SHP77 treated with DMSO at 0.1 percent for 48 hours (cell line): ENCODE results near the gene APPL1.
"Not testable (repeated sequence)": the region's sequence is repeated elsewhere in the genome, so short reads cannot be mapped to it uniquely, and the experiment has no call there.

Source experiments
- DNase-seq: peaks from one replicate; lab custom pipeline; 2025; lab: John Stamatoyannopoulos, UW

Gene APPL1

GRCh38 chr3:57274845-57275244 lies 47.3 kb downstream of the APPL1 start:
- no peak for DNase-seq

- no peak for DNase-seq
Measured at GRCh38 chr3:57275393-57275792, 47.9 kb downstream of the APPL1 start.

GRCh38 chr3:57278237-57278636 lies 50.7 kb downstream of the APPL1 start:
- no peak for DNase-seq

GRCh38 chr3:57279685-57280084 lies 52.2 kb downstream of the APPL1 start:
- DNase-seq = no peak

GRCh38 chr3:57281715-57282114 lies 54.2 kb downstream of the APPL1 start:
- no peak for DNase-seq

GRCh38 chr3:57283334-57283733 lies 55.8 kb downstream of the APPL1 start:
- no peak for DNase-seq

GRCh38 chr3:57287205-57287604 lies 59.7 kb downstream of the APPL1 start:
- no peak for DNase-seq

- no peak for DNase-seq
Measured at GRCh38 chr3:57288403-57288802, 60.9 kb downstream of the APPL1 start.

- DNase-seq = no peak
Measured at GRCh38 chr3:57292159-57292896, 64.8 kb downstream of the APPL1 start, which contains the start of gene ASB14. ASB14 (minus strand) TSS chr3:57292685; CDS start chr3:57292033, 652 bp downstream.

GRCh38 chr3:57292897-57293526 lies 65.5 kb downstream of the APPL1 start:
- DNase-seq = no peak

GRCh38 chr3:57298041-57298440 lies 70.5 kb downstream of the APPL1 start:
- no peak for DNase-seq

GRCh38 chr3:57303520-57303919 lies 76.0 kb downstream of the APPL1 start:
- DNase-seq = not testable (repeated sequence)

- no peak for DNase-seq
Measured at GRCh38 chr3:57309769-57310360, 82.3 kb downstream of the APPL1 start.

- no peak for DNase-seq
Measured at GRCh38 chr3:57314204-57314603, 86.7 kb downstream of the APPL1 start.
